H9 (cell line): ENCODE measurements around the gene DNAJB6. TPM values are rescaled to one million over a fixed set of nuclear protein-coding genes. Genes with fewer than 3 reads are reported as not detected.
A peak's percentile ranks its signal among the peaks of the same experiment; 100 is the strongest.

Source experiments
- DNase-seq: peaks from one replicate; pipeline ENCODE4 v3.0.0-alpha.2; 2017
- H2AFZ ChIP-seq: one replicate; pipeline ENCODE4 v1.6.1; 2013; ENCODE audit warnings: mild to moderate bottlenecking, low read length, control low read depth, moderate library complexity
- H2AK5ac ChIP-seq: 2 replicates; pipeline ENCODE4 v1.6.1; 2013; ENCODE audit warnings: low read length, control low read depth, mixed read lengths; ENCODE audit not compliant: insufficient read length
- H2BK120ac ChIP-seq: one replicate; pipeline ENCODE4 v1.6.1; 2013; ENCODE audit warnings: low read depth, mild to moderate bottlenecking, low read length, control low read depth, inconsistent platforms; ENCODE audit not compliant: poor library complexity, severe bottlenecking
- H2BK12ac ChIP-seq: 2 replicates; pipeline ENCODE4 v1.6.1; 2013; ENCODE audit warnings: low read length, control low read depth, mixed read lengths, low read depth; ENCODE audit not compliant: insufficient read length
- H2BK15ac ChIP-seq: 2 replicates; pipeline ENCODE4 v1.6.1; 2013; ENCODE audit warnings: low read depth, low read length, control low read depth
- H2BK20ac ChIP-seq: one replicate; pipeline ENCODE4 v1.6.1; 2013; ENCODE audit warnings: low read depth, mild to moderate bottlenecking, low read length, control low read depth, inconsistent platforms; ENCODE audit not compliant: poor library complexity, severe bottlenecking
- H2BK5ac ChIP-seq: 2 replicates; pipeline ENCODE4 v1.6.1; 2013; ENCODE audit warnings: low read length, control low read depth, mixed read lengths; ENCODE audit not compliant: insufficient read length
- H3K14ac ChIP-seq: 2 replicates; pipeline ENCODE4 v1.6.1; 2013; ENCODE audit warnings: low read length, control low read depth; ENCODE audit not compliant: insufficient read depth
- H3K18ac ChIP-seq: 2 replicates; pipeline ENCODE4 v1.6.1; 2013; ENCODE audit warnings: low read depth, mild to moderate bottlenecking, mixed read lengths, low read length, control low read depth; ENCODE audit not compliant: insufficient read length
- H3K23ac ChIP-seq: 2 replicates; pipeline ENCODE4 v1.6.1; 2013; ENCODE audit warnings: low read length, control low read depth, mixed read lengths, low read depth; ENCODE audit not compliant: insufficient read length
- H3K23me2 ChIP-seq: 2 replicates; pipeline ENCODE4 v1.6.1; 2013; ENCODE audit warnings: low read depth, mild to moderate bottlenecking, mixed read lengths, low read length, control low read depth; ENCODE audit not compliant: insufficient read length, poor library complexity, severe bottlenecking
- H3K27ac ChIP-seq: 2 replicates; pipeline ENCODE4 v1.5.1; 2013; ENCODE audit warnings: low read length, control low read depth, mixed read lengths, low read depth; ENCODE audit not compliant: insufficient read length
- H3K27me3 ChIP-seq: 2 replicates; pipeline ENCODE4 v1.6.1; 2013; ENCODE audit warnings: low read length, control low read depth, inconsistent platforms; ENCODE audit not compliant: insufficient read depth
- H3K4ac ChIP-seq: 2 replicates; pipeline ENCODE4 v1.6.1; 2013; ENCODE audit warnings: low read depth, mild to moderate bottlenecking, control low read depth, inconsistent platforms, low read length, moderate library complexity
- H3K4me1 ChIP-seq: 2 replicates; pipeline ENCODE4 v1.6.1; 2013; ENCODE audit warnings: low read length, control low read depth, inconsistent platforms; ENCODE audit not compliant: insufficient read depth
- H3K4me2 ChIP-seq: 2 replicates; pipeline ENCODE4 v1.6.1; 2013; ENCODE audit warnings: low read length, control low read depth, mixed read lengths; ENCODE audit not compliant: insufficient read length, insufficient read depth
- H3K56ac ChIP-seq: 2 replicates; pipeline ENCODE4 v1.6.1; 2013; ENCODE audit warnings: low read depth, mild to moderate bottlenecking, mixed read lengths, low read length, control low read depth; ENCODE audit not compliant: insufficient read length
- H3K79me1 ChIP-seq: 2 replicates; pipeline ENCODE4 v1.6.1; 2013; ENCODE audit warnings: low read depth, mild to moderate bottlenecking, moderate library complexity, low read length, control low read depth, inconsistent platforms; ENCODE audit not compliant: insufficient read depth, poor library complexity, severe bottlenecking
- H3K79me2 ChIP-seq: 2 replicates; pipeline ENCODE4 v1.6.1; 2013; ENCODE audit warnings: low read length, control low read depth, inconsistent platforms; ENCODE audit not compliant: insufficient read depth
- H3K9ac ChIP-seq: 2 replicates; pipeline ENCODE4 v1.6.1; 2013; ENCODE audit warnings: low read length, control low read depth, mixed read lengths; ENCODE audit not compliant: insufficient read length; ENCODE audit errors: extremely low read depth
- H3K9me3 ChIP-seq: one replicate; pipeline ENCODE4 v1.6.1; 2013; ENCODE audit warnings: low read depth, low read length, inconsistent platforms; ENCODE audit not compliant: control insufficient read depth
- H3T11ph ChIP-seq: one replicate; pipeline ENCODE4 v1.6.1; 2013; ENCODE audit warnings: mild to moderate bottlenecking, low read length, control low read depth, inconsistent platforms
- H4K20me1 ChIP-seq: one replicate; pipeline ENCODE4 v1.6.1; 2013; ENCODE audit not compliant: control insufficient read depth, insufficient read length, insufficient read depth
- H4K5ac ChIP-seq: 2 replicates; pipeline ENCODE4 v1.6.1; 2013; ENCODE audit warnings: low read depth, mild to moderate bottlenecking, mixed read lengths, low read length, control low read depth; ENCODE audit not compliant: insufficient read length
- H4K8ac ChIP-seq: replicated peaks from 2 replicates; pipeline ENCODE4 v1.6.1; 2013; ENCODE audit warnings: low read length, control low read depth, mixed read lengths, low read depth; ENCODE audit not compliant: insufficient read length
- H4K91ac ChIP-seq: 2 replicates; pipeline ENCODE4 v1.6.1; 2013; ENCODE audit warnings: low read depth, mild to moderate bottlenecking, moderate library complexity, mixed read lengths, low read length, control low read depth; ENCODE audit not compliant: insufficient read length
- H3K27ac Mint-ChIP-seq, 3 experiments: 2 replicates in 2 of 3; 3 replicates in 1 of 3; pipeline ENCODE4 v1.8.0; 2020 to 2021; ENCODE audit warnings: mixed read lengths in 3 of 3, mild to moderate bottlenecking in 1 of 3, moderate library complexity in 1 of 3
- H3K27me3 Mint-ChIP-seq: 2 replicates; pipeline ENCODE4 v1.8.0; 2021; ENCODE audit warnings: low read depth, mild to moderate bottlenecking, moderate library complexity, mixed read lengths
- H3K36me3 Mint-ChIP-seq, 3 experiments: 2 replicates in 2 of 3; 3 replicates in 1 of 3; pipeline ENCODE4 v1.8.0; 2020 to 2021; ENCODE audit warnings: low read depth in 3 of 3, mixed read lengths in 3 of 3; ENCODE audit not compliant: insufficient read depth in 1 of 3
- H3K4me1 Mint-ChIP-seq, 2 experiments: 2 replicates each; pipeline ENCODE4 v1.8.0; 2020; ENCODE audit warnings: mixed read lengths in 2 of 2
- H3K4me3 Mint-ChIP-seq, 2 experiments: 2 replicates in 1 of 2; 3 replicates in 1 of 2; pipeline ENCODE4 v1.8.0; 2020 to 2021; ENCODE audit warnings: mild to moderate bottlenecking in 2 of 2, mixed read lengths in 2 of 2, moderate library complexity in 1 of 2
- H3K9me3 Mint-ChIP-seq, 2 experiments: 2 replicates in 1 of 2; 3 replicates in 1 of 2; pipeline ENCODE4 v1.8.0; 2020; ENCODE audit warnings: mild to moderate bottlenecking in 2 of 2, mixed read lengths in 2 of 2, moderate library complexity in 1 of 2
- CTCF ChIP-seq: fragments of 200-600 bp; sonication (generic); conservative IDR thresholded peaks from 3 replicates; pipeline ENCODE4 v1.8.0; 2021; ENCODE audit warnings: antibody characterized with exemption, mild to moderate bottlenecking
- WGBS: extraction: QIAGEN DNeasy Blood & Tissue Kit; methylation state at CpG from one replicate; pipeline ENCODE4 v1.1.7; 2013; ENCODE audit warnings: missing lambda C conversion rate, low lambda C conversion rate, mixed read lengths; ENCODE audit not compliant: insufficient read length; ENCODE audit errors: extremely low coverage; 5-methylcytosine and 5-hydroxymethylcytosine counted together
- total RNA-seq: library from RNA; stranded (reverse); gene quantifications from 2 replicates; pipeline ENCODE4 v1.2.1, GENCODE V29; 2021

DNAJB6 gene
- total RNA-seq, 1 experiment from 2014 or later: 215 TPM

GRCh38 chr7:157306846-157307838 lies 29.7 kb upstream of the DNAJB6 start:
- peak overlapping the region; percentile 25 for H2AK5ac ChIP-seq
- H3K27me3 ChIP-seq: no peaks in the 10 kb centered on the region
- no peak overlapping the region; the same call in 1 of the 2 replicates for H2BK15ac ChIP-seq
- no peak overlapping the region for H3K56ac ChIP-seq
- peak overlapping the region; percentile 67 for H3K18ac ChIP-seq
- H3K23me2 ChIP-seq: no peaks in the 10 kb centered on the region
- no peaks in the 10 kb centered on the region for H3K79me1 ChIP-seq
- H3T11ph ChIP-seq: peak overlapping the region; percentile 10
- Mint-ChIP-seq H3K27ac (peak overlapping the region; percentile 86 to 95 (median 92)), H3K36me3 (no peaks in the 10 kb centered on the region), H3K27me3 (0 out of 2 replicates have a peak, but pooled peaks cover 1% of the 10 kb centered on the region), H3K4me1 (peaks cover 44 to 49% of the 10 kb centered on the region in 2 experiments), H3K4me3 (peak overlapping the region; percentile 25 to 62; a peak in 4 of 5 replicates), H3K9me3 (peaks cover 0 to 2% of the 10 kb centered on the region in 2 experiments; a peak in 2 of 5 replicates)
- H3K79me2 ChIP-seq: no peaks in the 10 kb centered on the region; the same call in 1 of the 2 replicates
- H4K91ac ChIP-seq: no peak overlapping the region
- peak overlapping the region; percentile 59 for H3K27ac ChIP-seq
- no peaks in the 10 kb centered on the region for H4K20me1 ChIP-seq
- DNase-seq: no peak
- peak overlapping the region; percentile 67 for H3K14ac ChIP-seq
- peak overlapping the region; percentile 2 for H2BK12ac ChIP-seq
- peak overlapping the region; percentile 75 for H2BK5ac ChIP-seq
- H2AFZ ChIP-seq: no peak overlapping the region
- no CpG with 5 or more reads among the region's 27 CpGs for WGBS
- no peak overlapping the region for H2BK20ac ChIP-seq
- no peak overlapping the region for H4K8ac ChIP-seq
- H4K5ac ChIP-seq: no peak overlapping the region
- no peak overlapping the region; the same call in 1 of the 2 replicates for H3K4ac ChIP-seq
- no peak overlapping the region for H2BK120ac ChIP-seq
- H3K9ac ChIP-seq: no peak overlapping the region
- TF ChIP-seq CTCF: no peak
- H3K9me3 ChIP-seq: no peaks in the 10 kb centered on the region
- H3K4me2 ChIP-seq: peak overlapping the region; percentile 68
- H3K4me1 ChIP-seq: peaks cover 14% of the 10 kb centered on the region
- H3K23ac ChIP-seq: no peak overlapping the region
